ENCODE results near the gene ATXN7L3.

Gene ATXN7L3

GRCh38 chr17:44236444-44236991 is 36.8 kb upstream of the ATXN7L3 start:
- no peak for TF ChIP-seq CTCF (IDR thresholded peaks at IDR 0.05)
- Histone ChIP-seq H3K27me3 (peaks cover 0 to 12% of the 10 kb centered on the region in 2 donors), H3K36me3 (no peaks in the 10 kb centered on the region), H3K4me3 (no peak overlapping the region), H3K4me1 (no peaks in the 10 kb centered on the region), H3K9me3 (no peaks in the 10 kb centered on the region), H3K27ac (no peak overlapping the region)
- intact Hi-C loops (cut with DNase I; ENCODE audit: low total_unique reads): no loop called here
- DNase-seq: no peak

GRCh38 chr17:44235583-44235936 is 35.9 kb upstream of the ATXN7L3 start:
- H3K4me3 ChIP-seq: no peak overlapping the region
- no peaks in the 10 kb centered on the region for H3K4me1 ChIP-seq
- H3K9me3 ChIP-seq: no peaks in the 10 kb centered on the region
- H3K27ac ChIP-seq: no peak overlapping the region
- DNase-seq: no peak
- H3K36me3 ChIP-seq: no peaks in the 10 kb centered on the region
- TF ChIP-seq CTCF (IDR thresholded peaks at IDR 0.05): no peak
- intact Hi-C loops (cut with DNase I; ENCODE audit: low total_unique reads): no loop called here
- peaks cover 0 to 12% of the 10 kb centered on the region in 2 donors for H3K27me3 ChIP-seq

GRCh38 chr17:44233582-44233981 is 33.9 kb upstream of the ATXN7L3 start:
- intact Hi-C loops (cut with DNase I; ENCODE audit: low total_unique reads): no loop called here
- no peaks in the 10 kb centered on the region for H3K4me1 ChIP-seq
- no peaks in the 10 kb centered on the region for H3K9me3 ChIP-seq
- H3K36me3 ChIP-seq: no peaks in the 10 kb centered on the region
- no peak for TF ChIP-seq CTCF (IDR thresholded peaks at IDR 0.05)
- H3K27ac ChIP-seq: no peak overlapping the region
- no peak overlapping the region for H3K4me3 ChIP-seq
- peaks cover 0 to 5% of the 10 kb centered on the region in 2 donors for H3K27me3 ChIP-seq
- DNase-seq: no peak

GRCh38 chr17:44232061-44232460 is 32.4 kb upstream of the ATXN7L3 start:
- intact Hi-C loops (cut with DNase I; ENCODE audit: low total_unique reads): no loop called here
- Histone ChIP-seq H3K4me3 (no peak overlapping the region), H3K27me3 (peaks cover 0 to 3% of the 10 kb centered on the region in 2 donors), H3K27ac (no peak overlapping the region), H3K9me3 (no peaks in the 10 kb centered on the region), H3K36me3 (no peaks in the 10 kb centered on the region), H3K4me1 (no peaks in the 10 kb centered on the region)
- no peak for DNase-seq
- no peak for TF ChIP-seq CTCF (IDR thresholded peaks at IDR 0.05)

- DNase-seq: no peak
- Histone ChIP-seq H3K36me3 (no peaks in the 10 kb centered on the region), H3K4me3 (no peak overlapping the region), H3K4me1 (no peaks in the 10 kb centered on the region), H3K27me3 (no peaks in the 10 kb centered on the region), H3K27ac (no peak overlapping the region), H3K9me3 (no peaks in the 10 kb centered on the region)
- intact Hi-C loops (cut with DNase I; ENCODE audit: low total_unique reads): no loop called here
- no peak for TF ChIP-seq CTCF (IDR thresholded peaks at IDR 0.05)
These were observed 30.5 kb upstream of the ATXN7L3 start for GRCh38 chr17:44230140-44230539.

- no peaks in the 10 kb centered on the region for H3K27me3 ChIP-seq
- no peaks in the 10 kb centered on the region for H3K9me3 ChIP-seq
- no peak overlapping the region for H3K27ac ChIP-seq
- intact Hi-C loops (cut with DNase I; ENCODE audit: low total_unique reads): no loop called here
- no peaks in the 10 kb centered on the region for H3K36me3 ChIP-seq
- no peak for TF ChIP-seq CTCF (IDR thresholded peaks at IDR 0.05)
- H3K4me3 ChIP-seq: no peak overlapping the region
- DNase-seq: no peak
- H3K4me1 ChIP-seq: peaks cover 0 to 8% (median 4%) of the 10 kb centered on the region in 4 donors
These were observed 29.4 kb upstream of the ATXN7L3 start for GRCh38 chr17:44229090-44229489.
